ENCODE measurements around the gene IFI35.
"Not testable (repeated sequence)": the region's sequence is repeated elsewhere in the genome, so short reads cannot be mapped to it uniquely, and the experiment has no call there.

Gene IFI35

DNA sequence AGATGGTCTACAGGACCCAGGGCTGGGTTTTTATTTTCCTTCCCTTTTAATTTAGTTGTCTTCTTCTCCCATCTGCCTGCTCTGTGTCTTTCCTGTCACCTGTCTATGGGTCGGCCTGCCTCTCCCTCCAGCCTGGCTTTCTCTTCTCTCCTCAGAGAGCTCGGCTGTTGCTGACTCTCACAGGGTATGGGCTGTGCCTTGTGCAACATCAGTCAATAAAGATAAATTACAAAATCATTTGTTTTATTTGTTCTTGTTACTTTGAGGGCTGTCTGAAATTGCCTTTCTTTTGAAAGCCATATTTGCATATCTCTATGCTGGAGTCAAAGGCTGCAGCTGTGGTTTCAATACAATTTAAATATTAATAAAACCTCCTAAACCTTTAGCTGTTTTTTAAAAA is 34.1 kb downstream of the IFI35 start:
- H3K4me3 ChIP-seq (ENCODE audit: low read depth, low read length), result no peak overlapping the region
- in situ Hi-C loops (cut with HindIII; ENCODE audit: low sequenced_read_pairs), result loop anchor here (5.0 kb wide), 1 partner anchor 77 kb away; no protein-coding TSS in a partner anchor
- TF ChIP-seq, protein P1, sequence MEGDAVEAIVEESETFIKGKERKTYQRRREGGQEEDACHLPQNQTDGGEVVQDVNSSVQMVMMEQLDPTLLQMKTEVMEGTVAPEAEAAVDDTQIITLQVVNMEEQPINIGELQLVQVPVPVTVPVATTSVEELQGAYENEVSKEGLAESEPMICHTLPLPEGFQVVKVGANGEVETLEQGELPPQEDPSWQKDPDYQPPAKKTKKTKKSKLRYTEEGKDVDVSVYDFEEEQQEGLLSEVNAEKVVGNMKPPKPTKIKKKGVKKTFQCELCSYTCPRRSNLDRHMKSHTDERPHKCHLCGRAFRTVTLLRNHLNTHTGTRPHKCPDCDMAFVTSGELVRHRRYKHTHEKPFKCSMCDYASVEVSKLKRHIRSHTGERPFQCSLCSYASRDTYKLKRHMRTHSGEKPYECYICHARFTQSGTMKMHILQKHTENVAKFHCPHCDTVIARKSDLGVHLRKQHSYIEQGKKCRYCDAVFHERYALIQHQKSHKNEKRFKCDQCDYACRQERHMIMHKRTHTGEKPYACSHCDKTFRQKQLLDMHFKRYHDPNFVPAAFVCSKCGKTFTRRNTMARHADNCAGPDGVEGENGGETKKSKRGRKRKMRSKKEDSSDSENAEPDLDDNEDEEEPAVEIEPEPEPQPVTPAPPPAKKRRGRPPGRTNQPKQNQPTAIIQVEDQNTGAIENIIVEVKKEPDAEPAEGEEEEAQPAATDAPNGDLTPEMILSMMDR (IDR thresholded peaks at IDR 0.05; ENCODE audit: low read depth, low read length, missing control alignments), result no peak
- DNase-seq (ENCODE audit: low read depth), result no peak

DNA sequence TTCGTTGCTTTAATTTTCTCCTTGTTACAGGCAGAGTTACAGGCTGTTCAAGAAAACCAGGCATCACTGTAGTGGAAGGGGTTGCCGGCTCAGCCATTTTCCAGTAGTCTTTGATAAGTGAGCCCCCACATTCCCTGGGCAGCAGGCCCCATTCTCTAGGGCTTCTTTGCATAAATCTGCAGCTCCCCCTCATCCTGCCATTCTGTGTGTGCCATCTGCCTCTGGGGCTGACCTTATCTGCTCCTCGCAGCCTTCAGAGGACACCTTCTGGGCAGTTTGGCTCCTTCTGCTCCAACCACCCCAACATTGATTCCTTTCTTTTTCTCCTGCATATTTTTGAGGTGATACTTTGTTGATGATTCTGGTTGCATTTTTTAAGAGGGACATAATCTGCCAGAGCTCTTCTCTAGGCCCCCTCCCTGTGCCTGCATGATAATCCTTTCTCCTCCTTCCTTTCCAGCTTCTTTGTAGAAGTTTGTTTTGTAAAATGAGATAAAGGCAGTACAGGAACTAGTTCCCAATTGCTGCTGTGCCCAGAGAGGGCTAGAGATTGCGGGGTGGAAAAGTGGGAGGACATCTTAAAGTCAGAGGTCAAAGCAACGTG is 35.5 kb downstream of the IFI35 start:
- TF ChIP-seq, protein P1 (IDR thresholded peaks at IDR 0.05; ENCODE audit: low read depth, low read length, missing control alignments), result no peak
- H3K4me3 ChIP-seq (ENCODE audit: low read depth, low read length), result no peak overlapping the region
- DNase-seq (ENCODE audit: low read depth), result no peak
- in situ Hi-C loops (cut with HindIII; ENCODE audit: low sequenced_read_pairs), result loop anchor here (5.0 kb wide), 1 partner anchor 75 kb away; no protein-coding TSS in a partner anchor

DNA sequence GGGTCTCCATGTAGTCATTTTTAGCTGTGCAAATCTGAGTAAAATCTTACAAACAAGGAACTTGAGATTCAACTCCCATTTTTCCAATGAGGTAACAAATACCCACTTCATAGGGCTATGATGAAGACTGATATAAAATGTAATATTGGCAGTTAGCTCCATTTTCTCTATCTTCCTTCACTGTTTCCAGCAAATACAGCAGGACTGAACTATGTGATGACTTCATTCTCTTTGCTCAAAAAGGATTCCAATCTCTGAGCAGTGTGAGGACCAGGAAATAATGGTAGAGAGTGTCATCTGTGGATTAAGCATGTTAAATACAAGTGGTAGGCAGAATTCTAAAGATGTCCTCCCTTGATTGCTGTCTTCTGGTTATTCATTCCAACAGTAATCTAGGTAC is 36.7 kb downstream of the IFI35 start:
- in situ Hi-C loops (cut with HindIII; ENCODE audit: low sequenced_read_pairs), result loop anchor here (5.0 kb wide), 1 partner anchor 74 kb away; no protein-coding TSS in a partner anchor

DNA sequence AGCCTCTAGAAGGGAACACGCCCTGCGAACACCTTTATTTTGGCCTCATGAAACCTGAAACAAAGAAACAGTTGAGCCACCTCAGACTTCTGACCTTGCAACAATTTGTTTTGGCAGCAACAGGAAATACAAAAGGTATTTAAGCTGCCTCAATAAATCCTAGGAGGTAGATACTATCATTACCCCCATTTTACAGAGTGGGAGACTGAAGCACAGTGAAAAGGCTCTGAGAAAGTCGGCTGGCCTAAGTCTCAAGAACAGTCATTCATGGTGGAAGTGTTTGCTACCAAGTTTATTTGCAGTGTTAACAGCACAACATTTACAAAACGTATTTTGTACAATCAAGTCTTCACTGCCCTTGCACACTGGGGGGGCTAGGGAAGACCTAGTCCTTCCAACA is 37.4 kb downstream of the IFI35 start:
- no peak overlapping the region for H3K4me3 ChIP-seq (ENCODE audit: low read depth, low read length)
- TF ChIP-seq, protein P1 (IDR thresholded peaks at IDR 0.05; ENCODE audit: low read depth, low read length, missing control alignments), result no peak
- no peak for DNase-seq (ENCODE audit: low read depth)
- in situ Hi-C loops (cut with HindIII; ENCODE audit: low sequenced_read_pairs), result loop anchor here (5.0 kb wide), 1 partner anchor 73 kb away; no protein-coding TSS in a partner anchor

More for the DNA sequence above, 36.7 kb downstream of the IFI35 start:
- DNase-seq (ENCODE audit: low read depth), result no peak
- no peak overlapping the region for H3K4me3 ChIP-seq (ENCODE audit: low read depth, low read length)
- TF ChIP-seq, protein P1 (IDR thresholded peaks at IDR 0.05; ENCODE audit: low read depth, low read length, missing control alignments), result no peak

DNA sequence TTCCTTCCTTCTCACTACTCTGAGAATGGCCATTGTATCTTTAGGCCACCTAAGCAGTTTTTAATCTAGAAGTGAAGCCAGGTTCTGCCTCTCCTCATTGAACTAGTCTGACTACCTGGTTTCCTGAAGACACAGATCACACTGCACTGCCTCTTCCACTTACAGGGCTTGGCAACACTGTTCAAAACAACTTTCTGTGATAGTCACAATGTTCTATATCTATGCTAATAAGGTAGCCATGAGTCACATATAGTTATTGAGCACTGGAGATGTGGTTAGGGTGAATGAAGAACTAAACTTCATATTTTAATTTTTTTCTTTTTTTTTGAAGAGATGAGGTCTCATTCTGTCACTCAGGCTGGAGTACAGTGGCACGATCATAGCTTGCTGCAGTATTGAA is 45.4 kb downstream of the IFI35 start:
- no peak for DNase-seq (ENCODE audit: low read depth)
- in situ Hi-C loops (cut with HindIII; ENCODE audit: low sequenced_read_pairs), result no loop called here
- no peak overlapping the region for H3K4me3 ChIP-seq (ENCODE audit: low read depth, low read length)
- TF ChIP-seq, protein P1 (IDR thresholded peaks at IDR 0.05; ENCODE audit: low read depth, low read length, missing control alignments), result no peak

DNA sequence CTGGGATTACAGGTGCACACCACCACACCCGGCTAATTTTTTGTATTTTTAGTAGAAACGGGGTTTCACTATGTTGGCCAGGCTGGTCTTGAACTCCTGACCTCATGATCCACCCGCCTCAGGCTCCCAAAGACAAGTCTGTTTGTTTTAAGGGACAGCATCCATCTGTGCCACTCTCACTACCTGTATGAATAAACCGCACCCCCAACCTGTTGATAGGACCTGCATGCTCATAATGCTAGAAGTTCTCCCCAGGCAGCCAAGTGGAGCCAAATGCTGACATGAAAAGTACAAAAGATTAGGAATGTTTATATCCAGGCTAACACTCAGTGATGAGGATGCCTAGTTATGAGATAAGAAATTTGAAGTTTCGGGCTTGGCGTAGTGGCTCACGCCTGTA is 46.4 kb downstream of the IFI35 start:
- in situ Hi-C loops (cut with HindIII; ENCODE audit: low sequenced_read_pairs); DNase-seq (ENCODE audit: low read depth); H3K4me3 ChIP-seq (ENCODE audit: low read depth, low read length): not testable (repeated sequence)

DNA sequence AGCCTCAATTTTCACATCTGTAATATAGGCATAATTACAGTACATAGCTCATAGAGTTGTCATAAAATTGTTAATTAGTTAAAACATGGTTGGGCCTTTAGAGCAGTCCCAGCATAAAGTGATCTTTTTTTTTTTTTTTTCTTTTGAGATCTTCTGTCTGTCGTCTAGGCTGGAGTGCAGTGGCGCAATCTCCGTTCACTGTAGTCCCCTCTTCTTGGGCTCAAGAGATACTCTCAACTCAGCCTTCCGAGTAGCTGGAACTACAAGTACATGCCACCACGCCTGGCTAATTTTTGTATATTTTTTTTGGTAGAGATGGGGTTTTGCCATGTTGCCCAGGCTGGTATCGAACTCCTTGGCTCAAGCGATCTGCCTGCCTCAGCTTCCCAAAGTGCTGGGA is 49.5 kb downstream of the IFI35 start:
- TF ChIP-seq, protein P1 (IDR thresholded peaks at IDR 0.05; ENCODE audit: low read depth, low read length, missing control alignments), result no peak
- DNase-seq (ENCODE audit: low read depth), result no peak
- H3K4me3 ChIP-seq (ENCODE audit: low read depth, low read length), result no peak overlapping the region
- in situ Hi-C loops (cut with HindIII; ENCODE audit: low sequenced_read_pairs), result no loop called here

All from astrocyte of the cerebellum (primary cell).